IPS-20b (cell line): ENCODE measurements around the gene NOTCH1.

Source experiments
- H3K27ac ChIP-seq: one replicate; pipeline ENCODE4 v1.5.1; 2013; ENCODE audit warnings: low read length
- H3K27me3 ChIP-seq: 2 replicates; pipeline ENCODE4 v1.6.1; 2013; ENCODE audit warnings: mild to moderate bottlenecking, low read length, inconsistent platforms; ENCODE audit not compliant: insufficient read depth
- H3K36me3 ChIP-seq: 2 replicates; pipeline ENCODE4 v1.6.1; 2013; ENCODE audit warnings: low read depth, mild to moderate bottlenecking, inconsistent platforms, low read length, moderate library complexity; ENCODE audit not compliant: insufficient read depth
- H3K4me1 ChIP-seq: 2 replicates; pipeline ENCODE4 v1.6.1; 2013; ENCODE audit warnings: mild to moderate bottlenecking, control low read depth, inconsistent platforms, low read length, moderate library complexity; ENCODE audit not compliant: insufficient read depth
- H3K4me3 ChIP-seq: 2 replicates; pipeline ENCODE4 v1.5.1; 2013; ENCODE audit warnings: mild to moderate bottlenecking, low read length, inconsistent platforms
- H3K9ac ChIP-seq: 2 replicates; pipeline ENCODE4 v1.6.1; 2013; ENCODE audit warnings: low read depth, mild to moderate bottlenecking, inconsistent platforms, low read length, moderate library complexity
- H3K9me3 ChIP-seq: 2 replicates; pipeline ENCODE4 v1.6.1; 2013; ENCODE audit warnings: mild to moderate bottlenecking, low read depth, low read length, inconsistent platforms; ENCODE audit not compliant: insufficient read depth

The NOTCH1 gene

DNA sequence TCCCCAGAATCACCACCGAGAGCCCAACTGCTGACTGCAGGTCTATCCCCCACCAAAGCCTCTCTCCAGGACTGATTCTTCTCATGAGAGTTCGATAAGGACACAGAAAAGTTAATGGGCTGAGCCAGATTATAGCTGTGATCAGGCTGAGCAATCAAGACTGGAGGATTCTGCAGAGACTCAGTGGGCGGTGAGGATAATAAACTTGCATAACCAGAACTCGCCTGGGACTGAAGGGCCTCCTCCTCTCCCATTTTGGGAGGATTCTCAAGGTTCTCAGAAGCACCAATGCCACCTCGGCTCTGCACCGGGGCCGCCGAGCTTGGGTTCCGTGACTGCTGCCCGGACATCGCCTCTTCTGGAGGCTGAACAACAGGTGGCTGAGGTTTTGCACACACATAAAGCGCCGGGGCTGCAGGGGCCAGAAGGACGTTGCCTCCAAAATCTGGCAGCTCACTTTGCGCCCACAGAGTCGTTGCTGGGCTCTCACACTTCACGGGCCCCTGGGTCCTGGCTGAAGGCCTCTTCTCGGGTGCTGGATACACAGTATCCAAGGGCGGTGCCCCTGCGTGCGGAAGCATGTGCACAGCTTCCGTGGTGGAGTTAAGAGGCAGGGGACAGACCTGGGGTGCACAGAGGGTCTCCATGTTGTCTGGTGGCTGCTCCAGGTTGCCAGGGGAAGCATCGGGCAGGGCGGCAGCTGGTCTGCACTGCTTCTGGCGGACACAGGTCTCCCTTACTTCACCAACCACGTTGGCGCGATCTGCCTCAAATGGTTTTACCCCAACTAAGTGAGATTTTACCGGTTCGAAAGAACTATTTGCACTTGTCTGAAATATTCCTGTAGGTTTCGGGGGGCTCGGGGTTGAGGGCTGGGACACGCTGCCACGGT is 70.6 kb downstream of the NOTCH1 start:
- no peaks in the 10 kb centered on the region for H3K4me1 ChIP-seq
- no peaks in the 10 kb centered on the region for H3K27me3 ChIP-seq
- H3K9me3 ChIP-seq: no peaks in the 10 kb centered on the region
- H3K4me3 ChIP-seq: no peak overlapping the region
- H3K9ac ChIP-seq: no peak overlapping the region
- H3K36me3 ChIP-seq: peaks cover 97% of the 10 kb centered on the region
- H3K27ac ChIP-seq: no peak overlapping the region

DNA sequence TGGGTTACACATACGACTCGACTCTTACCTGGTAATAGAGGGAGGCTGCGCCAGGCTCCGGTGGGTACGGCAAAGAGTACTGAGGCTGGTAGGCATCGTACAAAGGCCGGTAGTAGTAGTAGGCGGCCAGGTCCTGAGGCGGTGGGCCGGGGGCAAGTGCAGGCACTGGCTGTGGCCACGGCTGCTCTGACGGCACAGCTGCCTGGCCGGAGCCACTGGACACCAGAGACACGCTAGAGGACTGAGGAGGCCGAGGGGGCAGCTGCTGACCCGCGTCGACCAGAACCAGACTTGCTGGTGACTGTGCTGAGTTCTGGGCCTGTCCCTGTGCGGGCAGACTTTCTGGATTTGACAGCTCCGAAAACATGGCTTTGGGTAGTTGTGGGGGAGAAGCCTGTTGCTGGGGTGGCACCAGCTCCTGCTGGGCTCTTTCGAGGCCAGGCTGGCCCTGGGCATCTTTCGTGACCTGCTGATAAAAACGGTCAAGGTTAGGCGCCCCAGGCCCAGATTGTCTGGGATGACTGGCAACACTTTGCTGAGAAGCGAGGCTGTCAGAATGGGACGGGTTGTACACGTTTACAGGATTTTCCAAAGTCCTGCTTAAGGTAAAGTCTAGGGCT is 71.7 kb downstream of the NOTCH1 start:
- no peak overlapping the region for H3K27ac ChIP-seq
- no peak overlapping the region for H3K9ac ChIP-seq
- H3K9me3 ChIP-seq: no peaks in the 10 kb centered on the region
- H3K27me3 ChIP-seq: no peaks in the 10 kb centered on the region
- H3K4me1 ChIP-seq: no peaks in the 10 kb centered on the region
- peaks cover 100% of the 10 kb centered on the region for H3K36me3 ChIP-seq
- no peak overlapping the region for H3K4me3 ChIP-seq

DNA sequence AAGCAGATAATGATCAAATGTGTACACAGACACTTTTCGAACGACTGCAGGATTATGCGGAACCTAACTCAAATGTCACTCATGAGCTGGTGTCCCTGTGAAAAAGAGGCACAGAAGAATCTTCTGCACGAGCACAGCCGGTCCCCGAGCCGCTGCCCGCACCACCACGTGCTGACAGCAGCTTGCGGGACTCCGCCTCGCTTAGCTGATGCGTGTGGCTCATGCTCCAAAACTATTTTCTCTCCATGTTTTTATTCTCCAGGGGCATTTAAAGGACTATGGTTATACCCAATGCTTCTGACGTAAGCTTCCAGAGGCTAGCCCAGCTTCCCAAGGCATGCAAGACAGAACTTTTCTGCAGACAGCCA is 72.5 kb downstream of the NOTCH1 start:
- no peak overlapping the region for H3K4me3 ChIP-seq
- no peaks in the 10 kb centered on the region for H3K9me3 ChIP-seq
- peaks cover 100% of the 10 kb centered on the region for H3K36me3 ChIP-seq
- H3K27ac ChIP-seq: no peak overlapping the region
- no peaks in the 10 kb centered on the region for H3K4me1 ChIP-seq
- H3K9ac ChIP-seq: no peak overlapping the region
- no peaks in the 10 kb centered on the region for H3K27me3 ChIP-seq

GRCh38 chr9:136472640-136473353 is 73.1 kb downstream of the NOTCH1 start:
- H3K27ac ChIP-seq: no peak overlapping the region
- H3K27me3 ChIP-seq: no peaks in the 10 kb centered on the region
- H3K36me3 ChIP-seq: peaks cover 100% of the 10 kb centered on the region
- no peaks in the 10 kb centered on the region for H3K4me1 ChIP-seq
- no peaks in the 10 kb centered on the region for H3K9me3 ChIP-seq
- no peak overlapping the region for H3K9ac ChIP-seq
- H3K4me3 ChIP-seq: no peak overlapping the region

DNA sequence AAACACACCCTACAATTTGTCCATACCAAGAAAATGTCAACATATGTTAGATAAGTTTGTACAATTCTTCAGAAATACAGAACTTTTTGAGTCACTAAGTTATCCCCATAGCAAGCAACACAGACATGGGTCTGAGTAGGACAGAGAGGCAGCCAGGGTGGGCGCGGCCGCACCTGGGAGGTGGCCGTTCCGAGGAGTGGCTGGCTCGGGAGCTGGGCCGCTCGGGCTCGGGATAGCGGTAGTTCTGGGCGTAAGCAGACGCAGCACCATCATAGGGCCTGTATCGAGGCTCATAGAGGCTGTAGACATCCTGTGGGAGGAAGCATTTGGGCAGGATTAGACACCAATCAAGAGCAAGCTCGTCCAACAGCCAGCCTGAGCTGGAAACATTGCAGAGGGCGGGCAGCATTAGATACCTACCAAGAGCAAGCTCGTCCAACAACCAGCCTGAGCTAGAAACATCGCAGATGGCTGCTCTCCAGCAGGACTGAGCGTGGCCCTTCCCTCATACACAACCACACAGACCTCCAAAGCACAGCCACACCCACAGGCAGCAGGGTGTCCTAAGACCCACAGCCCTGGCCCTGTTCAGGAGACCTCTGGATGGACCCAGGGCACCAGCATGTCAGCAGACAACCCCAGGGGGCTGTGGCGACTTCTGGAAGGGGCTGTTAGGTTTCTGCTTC is 73.9 kb downstream of the NOTCH1 start:
- Histone ChIP-seq H3K4me1 (no peaks in the 10 kb centered on the region), H3K9me3 (no peaks in the 10 kb centered on the region), H3K27ac (no peak overlapping the region), H3K4me3 (no peak overlapping the region), H3K36me3 (peaks cover 99% of the 10 kb centered on the region), H3K27me3 (no peaks in the 10 kb centered on the region), H3K9ac (no peak overlapping the region)

GRCh38 chr9:136470792-136471469 is 74.9 kb downstream of the NOTCH1 start:
- Histone ChIP-seq H3K36me3 (peaks cover 99% of the 10 kb centered on the region), H3K27ac (no peak overlapping the region), H3K9me3 (no peaks in the 10 kb centered on the region), H3K9ac (no peak overlapping the region), H3K27me3 (no peaks in the 10 kb centered on the region), H3K4me1 (no peaks in the 10 kb centered on the region), H3K4me3 (no peak overlapping the region)

- Histone ChIP-seq H3K27ac (no peak overlapping the region), H3K4me3 (no peak overlapping the region), H3K4me1 (no peaks in the 10 kb centered on the region), H3K27me3 (no peaks in the 10 kb centered on the region), H3K36me3 (peaks cover 99% of the 10 kb centered on the region), H3K9ac (no peak overlapping the region), H3K9me3 (no peaks in the 10 kb centered on the region)
These were observed 75.5 kb downstream of the NOTCH1 start for GRCh38 chr9:136470356-136470755.

GRCh38 chr9:136467766-136468165 is 78.1 kb downstream of the NOTCH1 start:
- Histone ChIP-seq H3K27me3 (no peaks in the 10 kb centered on the region), H3K27ac (no peak overlapping the region), H3K4me1 (no peaks in the 10 kb centered on the region), H3K36me3 (peaks cover 99% of the 10 kb centered on the region), H3K4me3 (no peak overlapping the region), H3K9ac (no peak overlapping the region), H3K9me3 (no peaks in the 10 kb centered on the region)

- Histone ChIP-seq H3K4me3 (no peak overlapping the region), H3K27me3 (no peaks in the 10 kb centered on the region), H3K27ac (no peak overlapping the region), H3K9ac (no peak overlapping the region), H3K36me3 (peaks cover 99% of the 10 kb centered on the region), H3K9me3 (no peaks in the 10 kb centered on the region), H3K4me1 (no peaks in the 10 kb centered on the region)
These were observed 79.7 kb downstream of the NOTCH1 start for GRCh38 chr9:136466155-136466541.

DNA sequence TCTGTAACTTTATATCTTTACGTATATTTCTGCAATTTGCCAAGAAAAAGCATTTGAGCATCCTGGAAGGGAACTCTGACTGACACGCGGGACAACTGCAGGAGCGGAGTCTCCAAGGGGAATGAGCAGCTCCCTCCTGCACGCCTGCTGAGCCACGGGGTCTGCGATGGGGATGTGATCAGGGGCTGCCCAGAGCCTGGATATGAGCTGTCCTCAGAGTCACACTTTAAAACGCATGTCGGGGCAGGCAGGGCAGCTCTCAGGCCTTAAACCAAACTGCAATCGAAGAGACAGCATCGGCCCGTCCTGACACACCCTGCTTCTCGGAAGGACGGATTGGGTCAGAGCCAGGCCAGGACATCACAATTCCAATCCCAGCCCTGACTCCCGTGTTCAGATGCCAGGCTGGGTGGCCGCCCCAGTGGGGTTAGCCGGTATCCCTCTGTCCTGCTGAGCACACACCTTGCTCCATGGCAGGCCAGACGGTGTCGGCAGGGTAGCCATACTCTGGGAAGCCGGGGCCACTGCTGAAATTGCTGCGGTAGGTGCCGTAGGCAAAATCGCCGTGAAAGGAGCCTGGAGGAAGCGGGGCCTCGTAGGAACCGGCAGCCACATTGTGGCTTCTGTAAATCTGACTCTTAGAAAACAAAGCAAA is 80.2 kb downstream of the NOTCH1 start:
- peaks cover 99% of the 10 kb centered on the region for H3K36me3 ChIP-seq

GRCh38 chr9:136464241-136464640 is 81.6 kb downstream of the NOTCH1 start:
- Histone ChIP-seq H3K27me3 (no peaks in the 10 kb centered on the region), H3K4me3 (no peak overlapping the region), H3K27ac (no peak overlapping the region), H3K36me3 (peaks cover 97% of the 10 kb centered on the region), H3K4me1 (no peaks in the 10 kb centered on the region), H3K9me3 (no peaks in the 10 kb centered on the region), H3K9ac (no peak overlapping the region)

More for the DNA sequence above, 80.2 kb downstream of the NOTCH1 start:
- H3K4me3 ChIP-seq: no peak overlapping the region
- no peak overlapping the region for H3K9ac ChIP-seq
- H3K9me3 ChIP-seq: no peaks in the 10 kb centered on the region
- H3K27ac ChIP-seq: no peak overlapping the region
- H3K4me1 ChIP-seq: no peaks in the 10 kb centered on the region
- H3K27me3 ChIP-seq: no peaks in the 10 kb centered on the region
